ENCODE measurements around the gene RBM38. TPM values are rescaled to one million over a fixed set of nuclear protein-coding genes. Genes with fewer than 3 reads are reported as not detected.

Gene RBM38
- total and polyA plus RNA-seq, 9 of the 15 experiments (the other 6 are each of a cell fraction or from before 2014, with no cell fraction given), result 0.28 to 82.4 (median 33.2) TPM

GRCh38 chr20:57451795-57452661, 60.8 kb downstream of the RBM38 start (continued):
- TF ChIP-seq ZNF318 (IDR thresholded peaks at IDR 0.05; ENCODE audit: borderline replicate concordance in 1 of 2, low read depth in 1 of 2) (no peak), ZNF518B (CRISPR knock-in tag; IDR thresholded peaks at IDR 0.05) (no peak), ERF (CRISPR knock-in tag; IDR thresholded peaks at IDR 0.05) (peak; percentile 31; the same call in 1 of the 2 replicates), ZNF347 (CRISPR knock-in tag; IDR thresholded peaks at IDR 0.05; ENCODE audit: low read depth) (0 out of 2 replicates have a peak, but pooled peaks have one; percentile 41), CTCF (IDR thresholded peaks at IDR 0.05 in 2 of 3, conservative IDR thresholded peaks at IDR 0.05 in 1 of 3; ENCODE audit: insufficient read depth in 2 of 3, low read depth in 1 of 3, low read length in 3 of 3) (no peak), ZNF311 (CRISPR knock-in tag; IDR thresholded peaks at IDR 0.05) (peak; percentile 82)
